Measurements from ENCODE around the gene UBN1.

DNA sequence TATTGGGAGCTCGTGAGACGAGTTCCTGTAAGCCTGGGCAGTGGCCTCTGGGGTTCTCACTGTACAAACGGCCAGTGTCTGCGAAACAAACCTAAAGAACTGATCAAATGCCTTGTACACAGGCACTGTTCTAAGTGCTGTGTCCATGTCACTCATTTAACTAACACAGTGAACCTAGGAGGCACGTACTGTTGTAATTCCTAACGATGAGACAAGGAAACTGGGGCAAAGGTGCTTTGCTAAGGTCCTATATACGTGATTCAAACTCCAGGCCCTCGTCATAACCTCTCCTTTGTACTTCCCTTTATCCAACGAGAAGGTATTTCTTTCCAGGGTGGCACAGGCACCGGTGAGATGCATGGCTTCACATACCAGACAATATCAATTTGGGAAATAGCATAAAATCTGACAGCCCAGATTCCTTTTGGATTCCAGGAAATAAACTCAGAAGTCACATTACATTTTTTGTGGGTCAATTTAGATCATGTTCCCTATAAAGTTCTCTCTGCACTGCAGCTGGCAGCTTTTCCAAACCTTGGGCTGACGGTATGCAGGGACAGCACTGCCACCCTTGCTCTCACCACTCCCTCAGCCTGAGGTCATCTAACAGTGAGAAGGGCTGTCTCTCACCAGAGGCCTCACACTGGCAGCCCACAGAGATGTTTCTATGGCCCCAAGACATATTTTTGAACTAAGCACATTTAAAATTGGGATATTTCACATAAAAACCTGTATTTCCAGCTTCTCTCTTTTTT, 18.5 kb upstream of the UBN1 start:
- TF ChIP-seq, protein P1, sequence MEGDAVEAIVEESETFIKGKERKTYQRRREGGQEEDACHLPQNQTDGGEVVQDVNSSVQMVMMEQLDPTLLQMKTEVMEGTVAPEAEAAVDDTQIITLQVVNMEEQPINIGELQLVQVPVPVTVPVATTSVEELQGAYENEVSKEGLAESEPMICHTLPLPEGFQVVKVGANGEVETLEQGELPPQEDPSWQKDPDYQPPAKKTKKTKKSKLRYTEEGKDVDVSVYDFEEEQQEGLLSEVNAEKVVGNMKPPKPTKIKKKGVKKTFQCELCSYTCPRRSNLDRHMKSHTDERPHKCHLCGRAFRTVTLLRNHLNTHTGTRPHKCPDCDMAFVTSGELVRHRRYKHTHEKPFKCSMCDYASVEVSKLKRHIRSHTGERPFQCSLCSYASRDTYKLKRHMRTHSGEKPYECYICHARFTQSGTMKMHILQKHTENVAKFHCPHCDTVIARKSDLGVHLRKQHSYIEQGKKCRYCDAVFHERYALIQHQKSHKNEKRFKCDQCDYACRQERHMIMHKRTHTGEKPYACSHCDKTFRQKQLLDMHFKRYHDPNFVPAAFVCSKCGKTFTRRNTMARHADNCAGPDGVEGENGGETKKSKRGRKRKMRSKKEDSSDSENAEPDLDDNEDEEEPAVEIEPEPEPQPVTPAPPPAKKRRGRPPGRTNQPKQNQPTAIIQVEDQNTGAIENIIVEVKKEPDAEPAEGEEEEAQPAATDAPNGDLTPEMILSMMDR (IDR thresholded peaks at IDR 0.05; ENCODE audit: borderline replicate concordance, extremely low read depth, low read length, poor library complexity, severe bottlenecking) = no peak
- TF ChIP-seq EZH2 (IDR thresholded peaks at IDR 0.05; ENCODE audit: borderline replicate concordance, low read depth, low read length, severe bottlenecking) = no peak

All from DND-41 (cell line).